GM19468 (cell line): ENCODE data around the gene FOS.
"Not testable (repeated sequence)": the region's sequence is repeated elsewhere in the genome, so short reads cannot be mapped to it uniquely, and the experiment has no call there.

ENCODE experiments used
- ATAC-seq: cut with Tn5 transposase; IDR thresholded peaks from one replicate; pipeline ENCODE4 v1.9.1; 2021; ENCODE audit warnings: mild to moderate bottlenecking, moderate library complexity, moderate number of reproducible peaks; ENCODE audit not compliant: unreplicated experiment; ENCODE audit errors: extremely low read depth

FOS gene

DNA sequence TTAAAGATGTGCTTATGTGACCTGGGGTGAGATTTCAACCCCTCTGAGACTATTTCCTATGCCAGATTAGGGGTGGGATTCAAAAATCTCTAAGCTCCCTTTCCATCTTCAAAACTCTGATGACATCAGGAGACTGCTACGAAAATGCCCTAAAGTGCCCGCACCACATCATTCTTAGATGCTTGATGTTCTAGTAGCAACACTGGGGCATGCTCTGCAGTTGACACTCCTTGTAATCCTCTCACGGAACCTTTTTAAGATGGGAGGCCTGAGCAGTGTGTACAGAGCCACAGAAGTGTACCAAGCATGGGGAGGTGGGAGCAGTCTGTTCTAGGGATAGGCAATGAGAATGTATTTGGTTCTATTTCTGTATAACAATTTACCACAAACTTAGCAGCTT, 12.2 kb downstream of the FOS start:
- no peak for ATAC-seq

DNA sequence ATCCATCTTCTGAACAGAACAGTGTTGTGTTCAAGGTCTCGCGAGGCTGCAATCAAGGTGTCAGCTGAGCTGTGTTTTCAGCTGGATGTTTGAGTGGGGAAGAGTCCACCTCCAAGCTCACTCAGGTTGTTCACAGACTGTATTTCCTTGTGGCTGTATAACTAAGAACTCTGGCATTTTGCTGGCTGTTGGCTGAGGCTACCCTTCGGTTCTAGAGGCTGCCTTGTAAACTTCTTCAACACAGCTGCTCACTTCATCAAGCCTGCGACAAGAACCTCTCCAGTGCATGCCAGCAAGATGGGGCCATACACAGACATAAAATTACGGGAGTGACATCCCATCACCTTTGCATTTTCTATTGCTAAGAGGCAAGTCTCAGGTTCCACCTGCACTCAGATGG, 12.7 kb downstream of the FOS start:
- no peak for ATAC-seq

DNA sequence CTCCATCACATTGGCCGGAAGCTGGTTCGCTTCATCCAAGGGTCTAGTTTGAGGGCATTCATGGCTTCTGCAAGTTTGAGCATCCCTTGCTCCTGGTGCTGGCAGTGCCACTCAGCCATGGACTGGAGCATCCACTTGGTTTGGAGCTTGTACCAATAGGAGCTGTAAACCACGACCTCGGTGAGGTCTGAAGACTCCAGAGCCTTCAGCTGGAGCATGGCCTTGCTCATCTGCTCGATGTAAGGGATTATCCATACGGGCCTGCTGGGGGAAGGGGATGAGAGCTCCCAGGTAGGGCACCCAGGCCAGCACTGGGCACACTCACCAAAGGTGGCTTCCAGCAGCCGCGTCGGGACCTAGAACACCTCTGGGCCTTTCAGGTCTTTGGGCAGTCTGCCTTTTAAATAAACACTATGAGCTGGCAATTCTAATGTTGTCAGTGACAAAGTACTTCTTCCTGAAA, 13.5 kb downstream of the FOS start:
- no peak for ATAC-seq

DNA sequence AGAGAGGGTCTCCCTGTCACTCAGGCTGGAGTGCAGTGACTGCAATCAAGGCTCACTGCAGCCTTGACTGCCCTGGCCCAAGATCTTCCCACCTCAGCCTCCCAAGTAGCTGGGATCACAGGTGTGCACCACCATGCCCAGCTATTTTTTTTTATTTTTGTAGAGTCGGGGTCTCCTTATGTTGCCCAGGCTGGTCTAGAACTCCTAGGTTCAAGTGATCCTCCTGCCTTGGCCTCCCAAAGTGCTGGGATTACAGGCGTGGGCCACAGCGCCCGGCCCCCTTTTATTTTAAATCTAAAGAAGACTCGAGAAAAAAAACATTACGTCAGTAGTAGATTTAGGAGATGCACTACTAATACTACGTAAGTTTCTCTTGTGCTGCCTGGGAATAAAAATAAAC, 14.3 kb downstream of the FOS start:
- no peak for ATAC-seq

GRCh38 chr14:75293920-75294648, 15.5 kb downstream of the FOS start:
- peak; percentile 94 for ATAC-seq

- no peak for ATAC-seq
These were observed 16.0 kb downstream of the FOS start for GRCh38 chr14:75294649-75295033.

GRCh38 chr14:75295061-75295461, 16.4 kb downstream of the FOS start:
- ATAC-seq = no peak

DNA sequence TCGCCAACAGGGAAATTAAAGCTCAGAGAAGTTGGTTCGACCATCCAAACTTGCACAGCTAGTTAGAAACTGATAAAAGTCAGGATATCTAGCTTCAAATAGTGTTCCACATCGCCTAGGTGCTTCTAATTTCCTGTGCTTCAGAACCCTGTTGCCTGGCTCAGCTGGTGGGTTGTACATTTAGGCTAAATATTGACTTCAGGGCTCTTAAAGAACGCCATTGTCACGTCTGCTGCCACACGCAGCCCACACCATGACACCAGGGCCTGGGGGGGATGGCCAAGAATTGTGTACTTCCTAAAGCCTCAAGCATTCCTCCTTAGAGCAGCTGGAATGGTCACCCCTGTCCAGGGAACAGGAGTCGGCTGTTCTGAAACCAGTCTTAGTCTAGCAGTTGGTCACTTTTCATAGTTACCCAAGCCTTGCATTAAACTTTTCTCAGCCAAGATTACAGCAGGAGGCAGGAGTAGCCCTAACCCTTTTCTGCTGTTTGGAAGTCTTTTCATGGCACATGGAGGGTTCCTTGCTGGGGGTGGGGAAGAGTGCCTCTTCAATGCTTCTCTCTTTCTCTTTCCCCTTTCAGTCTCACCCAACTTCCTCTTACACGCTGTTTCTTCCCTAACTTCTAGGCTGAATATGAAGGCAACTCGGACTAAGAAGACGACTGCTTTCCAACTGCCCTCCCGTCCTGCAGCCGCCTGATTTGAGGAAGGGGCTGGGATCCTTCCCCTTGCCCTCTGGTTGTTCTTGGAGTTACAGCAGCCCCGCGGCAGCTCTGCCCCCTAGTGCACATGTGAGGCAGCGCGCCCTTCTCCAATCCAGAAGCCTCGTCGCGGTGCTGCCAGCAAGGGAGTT, 17.1 kb downstream of the FOS start:
- no peak for ATAC-seq

- ATAC-seq = no peak
These were observed 18.9 kb downstream of the FOS start for GRCh38 chr14:75297411-75298040.

GRCh38 chr14:75298187-75298965, 19.7 kb downstream of the FOS start:
- ATAC-seq = no peak

DNA sequence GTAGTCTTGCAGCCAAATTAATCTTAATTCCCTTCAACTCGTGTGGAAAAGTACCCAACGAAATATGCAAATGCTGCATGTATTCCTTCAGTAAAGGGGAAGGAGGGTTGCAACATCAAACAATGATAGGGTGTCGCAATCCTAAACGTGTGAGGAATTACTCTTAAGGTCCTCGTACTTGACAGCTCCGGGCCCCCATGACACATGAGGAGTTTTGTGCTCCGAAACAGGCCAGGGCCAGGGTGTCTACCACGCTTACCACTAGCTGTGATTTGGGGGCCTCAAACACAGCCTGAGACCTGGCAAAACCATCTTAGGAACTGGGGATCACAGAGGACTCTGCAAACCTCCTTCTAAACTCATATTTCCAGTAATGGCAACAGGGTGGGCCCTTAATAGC, 20.4 kb downstream of the FOS start:
- ATAC-seq = no peak

- no peak for ATAC-seq
These were observed 20.9 kb downstream of the FOS start for GRCh38 chr14:75299576-75299975.

GRCh38 chr14:75301666-75302325, 23.2 kb downstream of the FOS start:
- no peak for ATAC-seq

- no peak for ATAC-seq
These were observed 24.8 kb downstream of the FOS start for GRCh38 chr14:75303381-75303789.

GRCh38 chr14:75306410-75306809, 27.8 kb downstream of the FOS start:
- ATAC-seq = not testable (repeated sequence)

GRCh38 chr14:75306927-75307699, 28.5 kb downstream of the FOS start:
- peak; percentile 39 for ATAC-seq

- no peak for ATAC-seq
These were observed 29.2 kb downstream of the FOS start for GRCh38 chr14:75307700-75308379.

DNA sequence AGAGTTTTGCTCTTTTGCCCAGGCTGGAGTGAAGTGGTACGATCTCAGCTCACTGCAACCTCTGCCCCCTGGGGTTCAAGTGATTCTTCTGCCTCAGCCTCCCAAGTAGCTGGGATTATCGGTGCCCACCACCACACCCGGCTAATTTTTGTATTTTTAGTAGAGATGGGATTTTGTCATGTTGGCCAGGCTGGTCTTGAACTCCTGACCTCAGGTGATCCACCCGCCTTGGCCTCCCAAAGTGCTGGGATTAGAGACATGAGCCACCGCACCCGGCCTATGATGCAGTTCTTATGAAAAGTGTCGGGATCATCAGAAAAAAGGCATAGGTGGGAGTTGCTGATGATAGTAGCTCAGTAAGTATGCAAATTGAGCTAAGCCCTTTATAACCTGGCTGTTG, 30.4 kb downstream of the FOS start:
- ATAC-seq = not testable (repeated sequence)
